HG03342 (cell line): ENCODE results near the gene SCN4A.
"Not testable (repeated sequence)": the region's sequence is repeated elsewhere in the genome, so short reads cannot be mapped to it uniquely, and the experiment has no call there.

Source experiments
- ATAC-seq: cut with Tn5 transposase; IDR thresholded peaks from one replicate; pipeline ENCODE4 v1.9.1; 2021; ENCODE audit warnings: mild to moderate bottlenecking, moderate library complexity; ENCODE audit not compliant: unreplicated experiment

Gene SCN4A

DNA sequence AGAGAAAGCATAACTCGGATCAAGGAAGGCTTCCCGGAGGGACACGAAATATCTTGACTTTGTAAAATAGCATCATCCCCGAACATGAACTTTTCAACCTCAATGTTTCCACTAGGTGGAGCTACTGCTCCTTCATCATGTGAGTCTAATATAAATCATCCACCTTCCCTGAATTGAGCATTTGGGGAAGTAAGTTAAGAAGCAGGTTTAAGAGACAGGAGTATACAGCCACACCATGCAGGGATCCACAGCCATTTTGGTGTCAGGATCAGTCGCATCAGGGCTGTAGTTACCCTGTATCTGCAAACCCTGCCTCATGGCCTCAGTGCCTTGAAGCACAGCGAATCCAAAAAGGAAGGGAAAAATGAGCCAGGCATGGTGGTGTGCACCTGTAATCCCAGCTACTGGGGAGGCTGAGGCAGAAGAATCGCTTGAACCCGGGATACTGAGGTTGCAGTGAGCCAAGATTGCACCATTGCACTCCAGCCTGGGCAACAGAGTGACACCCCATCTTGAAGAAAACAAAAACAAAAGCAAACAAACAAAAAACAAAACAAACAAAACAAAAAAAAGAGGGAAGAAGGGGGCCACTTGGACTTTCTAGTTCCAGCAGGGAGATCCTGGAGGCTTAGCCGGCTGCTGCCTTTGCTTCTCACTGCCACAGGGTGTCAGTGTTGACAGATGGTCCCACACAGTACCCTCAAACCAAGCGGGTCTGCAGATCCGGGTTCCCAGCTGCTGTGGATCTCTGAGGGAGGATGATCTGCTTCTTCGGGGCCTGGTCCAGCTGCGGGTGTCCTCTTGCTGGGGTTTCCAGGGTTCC, 83.5 kb downstream of the SCN4A start:
- not testable (repeated sequence) for ATAC-seq
